NCI-H128 (cell line): ENCODE measurements around the gene MAGEE1.

ENCODE experiments used
- DNase-seq: peaks from one replicate; lab custom pipeline; 2025; ENCODE audit not compliant: unreplicated experiment; lab: John Stamatoyannopoulos, UW

The MAGEE1 gene

GRCh38 chrX:76427560-76428242 lies at the start of gene MAGEE1:
Gene MAGEE1 (plus strand): TSS chrX:76427710. CDS start chrX:76427931, 221 bp downstream.
- peak; percentile 5 for DNase-seq

DNA sequence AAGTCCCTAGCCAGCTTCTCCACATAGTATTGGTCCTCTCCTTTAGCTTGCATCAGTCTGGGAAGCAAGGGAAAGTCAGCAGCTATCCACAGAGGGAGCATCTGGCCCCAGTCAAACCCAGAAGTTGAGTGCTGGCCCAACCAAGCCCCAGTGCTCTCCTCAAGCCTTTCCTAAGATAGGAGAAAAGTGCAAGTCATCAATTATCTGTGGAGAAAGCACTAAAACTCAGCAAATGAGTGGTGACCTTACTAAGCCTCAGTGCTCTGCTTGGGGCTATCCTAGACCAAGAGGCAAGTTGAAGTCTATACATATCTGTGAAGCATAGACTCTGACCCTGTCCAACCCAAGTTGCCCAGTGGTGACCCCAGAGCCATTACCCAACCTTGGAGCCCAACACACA lies 28.5 kb upstream of the MAGEE1 start:
- DNase-seq: no peak

- DNase-seq: no peak
Observed at GRCh38 chrX:76407795-76408194, 19.7 kb upstream of the MAGEE1 start.

- no peak for DNase-seq
Observed at GRCh38 chrX:76420237-76420636, 7.3 kb upstream of the MAGEE1 start.

DNA sequence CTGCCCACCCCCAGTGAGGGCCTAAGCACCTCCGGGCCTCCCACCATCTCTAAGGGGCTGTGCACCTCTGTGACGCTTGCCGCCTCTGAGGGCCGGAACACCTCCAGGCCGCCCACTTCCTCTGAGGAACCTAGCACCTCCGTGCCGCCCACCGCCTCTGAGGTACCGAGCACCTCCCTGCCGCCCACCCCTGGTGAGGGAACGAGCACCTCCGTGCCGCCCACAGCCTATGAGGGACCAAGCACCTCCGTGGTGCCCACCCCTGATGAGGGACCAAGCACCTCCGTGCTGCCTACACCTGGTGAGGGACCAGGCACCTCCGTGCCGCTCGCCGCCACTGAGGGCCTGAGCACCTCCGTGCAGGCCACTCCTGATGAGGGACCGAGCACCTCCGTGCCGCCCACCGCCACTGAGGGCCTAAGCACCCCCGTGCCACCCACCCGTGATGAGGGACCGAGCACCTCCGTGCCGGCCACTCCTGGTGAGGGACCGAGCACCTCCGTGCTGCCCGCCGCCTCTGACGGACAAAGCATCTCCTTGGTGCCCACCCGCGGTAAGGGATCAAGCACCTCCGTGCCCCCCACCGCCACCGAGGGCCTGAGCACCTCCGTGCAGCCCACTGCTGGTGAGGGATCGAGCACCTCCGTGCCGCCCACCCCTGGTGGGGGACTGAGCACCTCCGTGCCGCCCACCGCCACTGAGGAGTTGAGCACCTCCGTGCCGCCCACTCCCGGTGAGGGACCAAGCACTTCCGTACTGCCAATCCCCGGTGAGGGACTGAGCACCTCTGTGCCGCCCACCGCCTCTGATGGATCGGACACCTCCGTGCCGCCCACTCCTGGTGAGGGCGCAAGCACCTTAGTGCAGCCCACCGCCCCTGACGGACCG lies 977 bp downstream of the MAGEE1 start:
- no peak for DNase-seq

GRCh38 chrX:76433219-76433618 lies 5.7 kb downstream of the MAGEE1 start:
- no peak for DNase-seq

GRCh38 chrX:76434103-76434741 lies 6.7 kb downstream of the MAGEE1 start:
- no peak for DNase-seq

- DNase-seq: no peak
Observed at GRCh38 chrX:76439188-76439587, 11.7 kb downstream of the MAGEE1 start.

- DNase-seq: no peak
Observed at GRCh38 chrX:76453737-76454406, 26.4 kb downstream of the MAGEE1 start.

DNA sequence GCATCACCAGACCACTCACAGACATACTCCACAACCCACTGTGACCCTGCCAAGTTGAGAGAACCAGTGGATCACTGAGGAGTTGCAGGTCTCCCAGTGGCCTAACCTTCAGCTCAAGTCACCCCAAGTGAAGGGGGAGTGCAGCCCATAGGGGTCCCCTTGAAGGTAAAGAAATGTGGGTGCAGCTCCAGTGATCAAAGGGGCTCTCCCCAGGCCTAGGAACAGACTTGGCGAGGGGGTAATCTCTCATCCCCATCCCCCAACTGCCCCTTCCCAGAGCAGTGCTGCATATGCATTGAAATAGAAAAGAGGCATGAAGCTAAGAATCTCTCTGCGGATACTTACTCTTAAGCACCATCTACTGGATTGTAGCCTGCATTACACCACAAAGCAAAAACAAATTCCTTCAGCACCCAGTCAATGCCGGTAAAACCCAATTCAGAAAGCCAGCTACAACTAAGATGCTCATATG lies 27.0 kb downstream of the MAGEE1 start:
- DNase-seq: peak; percentile 0

- no peak for DNase-seq
Observed at GRCh38 chrX:76477353-76477752, 49.8 kb downstream of the MAGEE1 start.
